Measurements from ENCODE around the gene DEPP1. TPM values are rescaled to one million over a fixed set of nuclear protein-coding genes. Genes with fewer than 3 reads are reported as not detected.

The DEPP1 gene
- total and polyA plus RNA-seq, 2 of the 13 experiments (the other 11 are each of a cell fraction or from before 2014, with no cell fraction given), result 14.8 to 270 TPM

DNA sequence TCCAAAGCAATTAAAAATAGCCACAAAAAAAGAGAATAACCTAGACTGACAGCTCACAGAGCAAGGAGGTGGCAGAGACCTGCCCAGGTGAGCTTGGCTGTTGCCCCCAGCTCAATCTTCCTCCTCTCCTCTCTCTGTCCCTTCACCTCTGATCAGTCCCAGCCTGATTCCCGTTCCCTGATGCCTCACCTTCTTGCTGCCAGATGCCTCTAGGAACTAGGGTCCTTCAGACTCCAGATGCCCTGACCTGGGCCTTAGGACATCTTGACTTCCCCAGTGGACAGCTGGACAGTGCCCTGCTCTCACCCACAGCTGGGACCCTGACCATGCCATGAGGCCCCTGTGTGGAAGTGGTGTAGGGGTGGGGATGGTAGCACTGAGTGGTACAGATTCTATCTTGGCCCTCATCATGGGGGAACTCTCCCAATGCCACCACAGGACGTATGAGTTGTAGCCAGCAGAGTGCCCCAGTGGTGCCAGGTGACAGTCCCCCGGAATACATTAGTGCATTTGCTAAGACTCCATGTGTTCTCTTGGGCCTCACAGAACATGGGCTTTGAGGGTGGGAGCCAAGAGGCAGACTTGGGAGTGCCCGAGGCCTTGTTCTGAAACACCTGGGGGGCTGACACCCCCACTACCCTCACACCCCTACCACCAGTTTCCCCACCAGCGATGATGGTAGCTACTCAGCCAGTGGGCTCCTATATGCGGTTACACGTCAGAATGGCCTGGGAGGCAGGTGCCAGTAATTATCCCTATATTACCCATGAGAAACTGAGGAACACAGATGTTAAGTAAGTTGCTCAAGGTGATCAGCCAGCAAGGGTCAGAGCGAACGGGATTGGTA is 2.0 kb downstream of the DEPP1 start (continued):
- no peak for TF ChIP-seq SOX6 (IDR thresholded peaks at IDR 0.05)
- peak; percentile 24; the same call in 1 of the 2 replicates for TF ChIP-seq SOX6 (CRISPR knock-in tag; IDR thresholded peaks at IDR 0.05)
- TF ChIP-seq ZNF713 (CRISPR knock-in tag; IDR thresholded peaks at IDR 0.05), result peak; percentile 67; the same call in 1 of the 2 replicates
- TF ChIP-seq NBN (conservative IDR thresholded peaks at IDR 0.05), result no peak
- peak; percentile 56; the same call in 1 of the 2 replicates for TF ChIP-seq WIZ (CRISPR knock-in tag; IDR thresholded peaks at IDR 0.05)
- no peak for TF ChIP-seq KDM5A (IDR thresholded peaks at IDR 0.05; ENCODE audit: borderline replicate concordance, low read length)
- TF ChIP-seq MAF1 (CRISPR knock-in tag; IDR thresholded peaks at IDR 0.05; ENCODE audit: borderline replicate concordance), result no peak
- TF ChIP-seq TCF7 (IDR thresholded peaks at IDR 0.05; ENCODE audit: low read depth), result no peak
- TF ChIP-seq CHD4 (IDR thresholded peaks at IDR 0.05; ENCODE audit: borderline replicate concordance, low read length), result no peak
- TF ChIP-seq ELF4 (CRISPR knock-in tag; IDR thresholded peaks at IDR 0.05; ENCODE audit: borderline replicate concordance), result no peak; the same call in 1 of the 2 replicates
- peak; percentile 67; the same call in 1 of the 2 replicates for TF ChIP-seq ZNF547 (CRISPR knock-in tag; IDR thresholded peaks at IDR 0.05)
- no peak for TF ChIP-seq MED13 (CRISPR knock-in tag; IDR thresholded peaks at IDR 0.05)
- no peak for TF ChIP-seq SNAI1 (CRISPR knock-in tag; IDR thresholded peaks at IDR 0.05; ENCODE audit: borderline replicate concordance)
- TF ChIP-seq, protein P1, sequence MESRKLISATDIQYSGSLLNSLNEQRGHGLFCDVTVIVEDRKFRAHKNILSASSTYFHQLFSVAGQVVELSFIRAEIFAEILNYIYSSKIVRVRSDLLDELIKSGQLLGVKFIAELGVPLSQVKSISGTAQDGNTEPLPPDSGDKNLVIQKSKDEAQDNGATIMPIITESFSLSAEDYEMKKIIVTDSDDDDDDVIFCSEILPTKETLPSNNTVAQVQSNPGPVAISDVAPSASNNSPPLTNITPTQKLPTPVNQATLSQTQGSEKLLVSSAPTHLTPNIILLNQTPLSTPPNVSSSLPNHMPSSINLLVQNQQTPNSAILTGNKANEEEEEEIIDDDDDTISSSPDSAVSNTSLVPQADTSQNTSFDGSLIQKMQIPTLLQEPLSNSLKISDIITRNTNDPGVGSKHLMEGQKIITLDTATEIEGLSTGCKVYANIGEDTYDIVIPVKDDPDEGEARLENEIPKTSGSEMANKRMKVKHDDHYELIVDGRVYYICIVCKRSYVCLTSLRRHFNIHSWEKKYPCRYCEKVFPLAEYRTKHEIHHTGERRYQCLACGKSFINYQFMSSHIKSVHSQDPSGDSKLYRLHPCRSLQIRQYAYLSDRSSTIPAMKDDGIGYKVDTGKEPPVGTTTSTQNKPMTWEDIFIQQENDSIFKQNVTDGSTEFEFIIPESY (CRISPR knock-in tag; IDR thresholded peaks at IDR 0.05), result 0 out of 2 replicates have a peak, but pooled peaks have one; percentile 32
- TF ChIP-seq, protein P2, sequence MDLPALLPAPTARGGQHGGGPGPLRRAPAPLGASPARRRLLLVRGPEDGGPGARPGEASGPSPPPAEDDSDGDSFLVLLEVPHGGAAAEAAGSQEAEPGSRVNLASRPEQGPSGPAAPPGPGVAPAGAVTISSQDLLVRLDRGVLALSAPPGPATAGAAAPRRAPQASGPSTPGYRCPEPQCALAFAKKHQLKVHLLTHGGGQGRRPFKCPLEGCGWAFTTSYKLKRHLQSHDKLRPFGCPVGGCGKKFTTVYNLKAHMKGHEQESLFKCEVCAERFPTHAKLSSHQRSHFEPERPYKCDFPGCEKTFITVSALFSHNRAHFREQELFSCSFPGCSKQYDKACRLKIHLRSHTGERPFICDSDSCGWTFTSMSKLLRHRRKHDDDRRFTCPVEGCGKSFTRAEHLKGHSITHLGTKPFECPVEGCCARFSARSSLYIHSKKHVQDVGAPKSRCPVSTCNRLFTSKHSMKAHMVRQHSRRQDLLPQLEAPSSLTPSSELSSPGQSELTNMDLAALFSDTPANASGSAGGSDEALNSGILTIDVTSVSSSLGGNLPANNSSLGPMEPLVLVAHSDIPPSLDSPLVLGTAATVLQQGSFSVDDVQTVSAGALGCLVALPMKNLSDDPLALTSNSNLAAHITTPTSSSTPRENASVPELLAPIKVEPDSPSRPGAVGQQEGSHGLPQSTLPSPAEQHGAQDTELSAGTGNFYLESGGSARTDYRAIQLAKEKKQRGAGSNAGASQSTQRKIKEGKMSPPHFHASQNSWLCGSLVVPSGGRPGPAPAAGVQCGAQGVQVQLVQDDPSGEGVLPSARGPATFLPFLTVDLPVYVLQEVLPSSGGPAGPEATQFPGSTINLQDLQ (CRISPR knock-in tag; IDR thresholded peaks at IDR 0.05), result 0 out of 2 replicates have a peak, but pooled peaks have one; percentile 61
- TF ChIP-seq PLRG1 (conservative IDR thresholded peaks at IDR 0.05), result no peak
- TF ChIP-seq, protein P3, sequence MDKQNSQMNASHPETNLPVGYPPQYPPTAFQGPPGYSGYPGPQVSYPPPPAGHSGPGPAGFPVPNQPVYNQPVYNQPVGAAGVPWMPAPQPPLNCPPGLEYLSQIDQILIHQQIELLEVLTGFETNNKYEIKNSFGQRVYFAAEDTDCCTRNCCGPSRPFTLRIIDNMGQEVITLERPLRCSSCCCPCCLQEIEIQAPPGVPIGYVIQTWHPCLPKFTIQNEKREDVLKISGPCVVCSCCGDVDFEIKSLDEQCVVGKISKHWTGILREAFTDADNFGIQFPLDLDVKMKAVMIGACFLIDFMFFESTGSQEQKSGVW (CRISPR knock-in tag; IDR thresholded peaks at IDR 0.05; ENCODE audit: borderline replicate concordance), result no peak
- TF ChIP-seq ETV6 (CRISPR knock-in tag; conservative IDR thresholded peaks at IDR 0.05), result no peak
- no peak for TF ChIP-seq HOXA3 (CRISPR knock-in tag; IDR thresholded peaks at IDR 0.05)
- no peak for TF ChIP-seq GTF3A (CRISPR knock-in tag; conservative IDR thresholded peaks at IDR 0.05)
- no peak for TF ChIP-seq GTF2F1 (IDR thresholded peaks at IDR 0.05; ENCODE audit: low read length)
- no peak for TF ChIP-seq ZNF556 (CRISPR knock-in tag; IDR thresholded peaks at IDR 0.05; ENCODE audit: borderline replicate concordance)
- peak; percentile 82; the same call in 1 of the 2 replicates for TF ChIP-seq NFKB2 (CRISPR knock-in tag; IDR thresholded peaks at IDR 0.05; ENCODE audit: borderline replicate concordance)
- TF ChIP-seq NFE2L2 (IDR thresholded peaks at IDR 0.05; ENCODE audit: low read length), result no peak
- TF ChIP-seq ZNF563 (CRISPR knock-in tag; IDR thresholded peaks at IDR 0.05), result peak; percentile 58
- TF ChIP-seq ZNF83 (CRISPR knock-in tag; IDR thresholded peaks at IDR 0.05; ENCODE audit: borderline replicate concordance), result no peak
- TF ChIP-seq KDM3A (CRISPR knock-in tag; IDR thresholded peaks at IDR 0.05; ENCODE audit: low read depth), result peak; percentile 35; the same call in 1 of the 2 replicates
